Mesothelial cell of epicardium (in vitro differentiated cells): ENCODE measurements around the gene DDX28. TPM values are rescaled to one million over a fixed set of nuclear protein-coding genes. Genes with fewer than 3 reads are reported as not detected.

Source experiments
- DNase-seq, 2 experiments: peaks; one replicate each; pipeline ENCODE4 v3.0.0; 2021; ENCODE audit warnings: low spot score in 2 of 2; ENCODE audit not compliant: unreplicated experiment in 2 of 2
- H3K27ac Mint-ChIP-seq: 2 replicates; pipeline ENCODE4 v1.8.0; 2021; ENCODE audit warnings: mixed read lengths
- H3K27me3 Mint-ChIP-seq: 2 replicates; pipeline ENCODE4 v1.8.0; 2021; ENCODE audit warnings: low read depth, mixed read lengths
- H3K36me3 Mint-ChIP-seq: 2 replicates; pipeline ENCODE4 v1.8.0; 2021; ENCODE audit warnings: mixed read lengths
- H3K4me1 Mint-ChIP-seq: 2 replicates; pipeline ENCODE4 v1.8.0; 2021; ENCODE audit warnings: mixed read lengths
- H3K4me3 Mint-ChIP-seq: 2 replicates; pipeline ENCODE4 v1.8.0; 2021; ENCODE audit warnings: mild to moderate bottlenecking, moderate library complexity, mixed read lengths
- H3K9me3 Mint-ChIP-seq: 2 replicates; pipeline ENCODE4 v1.8.0; 2021; ENCODE audit warnings: mixed read lengths
- total RNA-seq: library from RNA; stranded (reverse); gene quantifications from 3 replicates; pipeline ENCODE4 v1.2.1, GENCODE V29; 2021
- TF ChIP-seq, protein P1 (sequence below): fragments of 200-600 bp; sonication (generic); IDR thresholded peaks from one replicate; pipeline ENCODE4 v1.5.0; 2021; ENCODE audit warnings: antibody characterized with exemption; ENCODE audit not compliant: unreplicated experiment

Gene DDX28
- total RNA-seq, 1 donor from 2014 or later: 11.8 TPM

DNA sequence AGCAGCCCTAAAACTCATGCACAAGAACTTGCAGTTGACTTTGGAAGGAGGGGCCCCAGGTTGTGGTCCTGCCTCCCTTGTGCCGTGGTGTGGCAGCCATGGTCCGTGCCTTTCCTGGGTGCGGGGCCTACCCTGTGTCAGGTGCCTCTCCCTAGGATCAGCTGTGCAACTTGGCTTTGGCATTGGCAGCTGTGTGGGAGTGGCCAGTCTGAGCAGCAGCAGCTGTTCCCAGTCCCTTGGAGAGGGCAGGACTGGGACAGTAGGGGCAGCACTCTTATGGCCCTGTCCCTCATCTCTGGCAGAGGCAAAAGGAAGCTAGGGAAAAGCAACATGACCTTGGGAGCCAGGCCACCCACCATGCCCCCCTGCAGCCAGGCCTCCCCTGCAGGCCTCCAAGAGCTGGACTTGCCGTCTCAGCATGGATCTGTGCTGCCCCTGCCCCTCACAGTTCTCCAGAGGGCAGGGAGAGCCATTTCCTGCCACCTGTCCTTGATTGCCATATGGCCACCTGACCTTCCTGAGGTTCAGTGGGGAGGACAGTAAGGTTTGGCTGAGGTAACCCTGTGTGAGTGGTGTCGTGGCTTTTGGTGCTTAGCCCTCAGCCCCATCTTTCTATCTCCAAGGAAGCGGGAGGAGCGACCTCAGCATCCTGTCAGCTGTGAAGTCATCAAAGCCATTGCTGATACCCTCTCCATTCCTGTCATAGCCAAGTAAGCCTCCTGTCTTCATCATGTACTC is 46.6 kb upstream of the DDX28 start:
- Mint-ChIP-seq H3K36me3 (peaks cover 23% of the 10 kb centered on the region), H3K4me3 (no peak overlapping the region), H3K27me3 (no peaks in the 10 kb centered on the region), H3K9me3 (no peaks in the 10 kb centered on the region), H3K27ac (no peak overlapping the region), H3K4me1 (peaks cover 6% of the 10 kb centered on the region)
- no peak for DNase-seq
- TF ChIP-seq, protein P1, sequence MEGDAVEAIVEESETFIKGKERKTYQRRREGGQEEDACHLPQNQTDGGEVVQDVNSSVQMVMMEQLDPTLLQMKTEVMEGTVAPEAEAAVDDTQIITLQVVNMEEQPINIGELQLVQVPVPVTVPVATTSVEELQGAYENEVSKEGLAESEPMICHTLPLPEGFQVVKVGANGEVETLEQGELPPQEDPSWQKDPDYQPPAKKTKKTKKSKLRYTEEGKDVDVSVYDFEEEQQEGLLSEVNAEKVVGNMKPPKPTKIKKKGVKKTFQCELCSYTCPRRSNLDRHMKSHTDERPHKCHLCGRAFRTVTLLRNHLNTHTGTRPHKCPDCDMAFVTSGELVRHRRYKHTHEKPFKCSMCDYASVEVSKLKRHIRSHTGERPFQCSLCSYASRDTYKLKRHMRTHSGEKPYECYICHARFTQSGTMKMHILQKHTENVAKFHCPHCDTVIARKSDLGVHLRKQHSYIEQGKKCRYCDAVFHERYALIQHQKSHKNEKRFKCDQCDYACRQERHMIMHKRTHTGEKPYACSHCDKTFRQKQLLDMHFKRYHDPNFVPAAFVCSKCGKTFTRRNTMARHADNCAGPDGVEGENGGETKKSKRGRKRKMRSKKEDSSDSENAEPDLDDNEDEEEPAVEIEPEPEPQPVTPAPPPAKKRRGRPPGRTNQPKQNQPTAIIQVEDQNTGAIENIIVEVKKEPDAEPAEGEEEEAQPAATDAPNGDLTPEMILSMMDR: no peak

DNA sequence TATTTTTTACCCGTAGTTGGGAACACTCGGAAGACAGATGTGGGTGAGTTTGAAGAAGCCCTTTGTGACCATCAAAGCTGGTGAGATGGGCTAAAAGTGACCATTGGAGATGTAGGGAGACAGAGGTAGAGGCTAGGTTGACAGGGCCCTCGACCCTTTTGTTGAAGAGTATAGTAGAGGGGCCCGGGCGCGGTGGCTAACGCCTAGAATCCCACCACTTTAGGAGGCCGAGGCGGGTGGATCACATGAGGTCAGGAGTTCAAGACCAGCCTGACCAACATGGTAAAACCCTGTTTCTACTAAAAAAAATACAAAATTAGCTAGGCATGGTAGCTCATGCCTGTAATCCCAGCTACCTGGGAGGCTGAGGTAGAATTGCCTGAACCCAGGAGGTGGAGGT is 45.9 kb upstream of the DDX28 start:
- Mint-ChIP-seq H3K27me3 (no peaks in the 10 kb centered on the region), H3K27ac (no peak overlapping the region), H3K36me3 (peaks cover 20% of the 10 kb centered on the region), H3K4me3 (no peak overlapping the region), H3K9me3 (no peaks in the 10 kb centered on the region), H3K4me1 (peaks cover 6% of the 10 kb centered on the region)
- no peak for DNase-seq
- TF ChIP-seq, protein P1: no peak

DNA sequence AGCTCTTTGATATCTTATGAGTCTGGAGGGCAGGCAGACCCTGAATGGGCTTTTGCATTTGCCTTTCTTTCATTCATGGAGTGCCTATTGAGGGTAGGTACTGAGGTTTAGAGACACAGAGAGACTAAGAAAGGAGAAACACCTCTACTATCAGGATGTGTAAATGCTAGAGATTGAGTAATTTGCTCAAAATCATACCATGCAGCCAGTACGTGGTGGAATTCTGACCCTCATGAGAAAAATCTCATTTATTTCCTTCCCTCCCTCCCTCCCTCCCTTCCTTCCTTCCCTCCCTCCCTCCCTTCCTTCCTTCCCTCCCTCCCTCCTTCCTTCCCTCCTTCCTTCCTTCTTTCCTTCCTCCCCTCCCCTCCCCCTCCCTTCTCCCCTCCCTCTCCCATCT is 43.7 kb upstream of the DDX28 start:
- TF ChIP-seq, protein P1: no peak
- H3K4me3 Mint-ChIP-seq: no peak overlapping the region
- H3K36me3 Mint-ChIP-seq: peaks cover 16% of the 10 kb centered on the region
- H3K4me1 Mint-ChIP-seq: peaks cover 6% of the 10 kb centered on the region
- H3K27ac Mint-ChIP-seq: no peak overlapping the region
- no peak for DNase-seq
- no peaks in the 10 kb centered on the region for H3K9me3 Mint-ChIP-seq
- no peaks in the 10 kb centered on the region for H3K27me3 Mint-ChIP-seq

DNA sequence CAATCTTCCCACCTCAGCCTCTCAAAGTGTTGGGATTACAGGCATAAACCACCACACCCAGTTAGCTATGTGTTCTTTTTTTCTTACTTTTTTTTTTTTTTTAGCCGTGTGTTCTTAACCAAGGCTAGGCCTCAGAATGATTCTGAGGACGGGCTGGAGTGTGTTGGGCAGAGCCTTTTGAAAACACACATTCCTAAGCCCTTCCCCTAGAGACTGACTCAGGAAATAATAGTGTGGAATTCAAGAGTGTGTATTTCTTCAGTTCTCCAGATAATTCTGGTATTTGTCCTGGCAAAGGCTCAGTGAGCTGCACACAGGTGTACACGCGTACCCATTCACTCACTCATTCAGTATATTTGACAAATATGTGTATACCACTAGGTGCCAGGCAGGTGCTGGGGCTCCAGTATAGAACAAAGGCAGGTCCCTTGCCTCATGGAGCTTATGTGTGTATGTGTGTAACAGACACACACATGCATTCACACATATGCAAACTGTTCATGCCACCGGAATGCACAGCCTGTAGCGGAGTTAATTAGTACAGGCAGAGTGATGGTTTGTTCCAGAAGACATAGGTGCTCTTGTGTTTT is 42.8 kb upstream of the DDX28 start:
- Mint-ChIP-seq H3K27ac (no peak overlapping the region), H3K4me3 (no peak overlapping the region), H3K36me3 (peaks cover 15% of the 10 kb centered on the region), H3K27me3 (no peaks in the 10 kb centered on the region), H3K9me3 (no peaks in the 10 kb centered on the region), H3K4me1 (peaks cover 6% of the 10 kb centered on the region)
- TF ChIP-seq, protein P1: no peak
- no peak for DNase-seq

DNA sequence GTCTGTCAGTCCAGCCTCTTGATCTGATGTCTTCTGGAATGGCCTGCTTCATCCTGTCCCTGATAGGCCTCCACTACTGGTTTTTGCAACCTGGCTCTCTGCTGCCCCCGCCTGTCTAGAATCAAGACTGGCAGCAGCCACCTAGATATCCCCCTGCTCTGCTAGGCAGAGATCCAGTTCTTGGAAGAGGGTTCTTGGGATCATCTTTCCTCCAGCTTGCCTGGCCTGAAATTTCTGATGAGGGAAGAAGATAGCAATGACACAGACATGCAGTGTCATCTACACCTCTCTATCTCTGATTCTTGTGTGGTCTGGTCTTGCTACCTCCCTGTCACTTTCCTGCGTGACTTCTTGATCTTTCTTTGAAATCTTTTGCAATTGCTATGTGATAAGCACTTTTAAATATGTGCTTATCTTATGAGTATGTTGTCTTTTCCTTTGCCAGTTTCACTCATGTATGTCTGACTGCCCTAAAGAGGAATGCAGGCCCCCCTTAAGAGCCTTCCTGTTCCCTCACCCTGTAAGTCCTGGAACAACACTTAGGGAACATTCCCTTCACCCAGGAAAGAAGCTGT is 41.8 kb upstream of the DDX28 start:
- TF ChIP-seq, protein P1: peak; percentile 53
- peak in 1 of 2 experiments; percentile 66 for DNase-seq
- Mint-ChIP-seq H3K4me1 (peaks cover 6% of the 10 kb centered on the region), H3K27me3 (no peaks in the 10 kb centered on the region), H3K27ac (peak overlapping the region; percentile 41), H3K36me3 (peaks cover 12% of the 10 kb centered on the region), H3K4me3 (no peak overlapping the region), H3K9me3 (no peaks in the 10 kb centered on the region)
